Smooth muscle cell (in vitro differentiated cells): ENCODE measurements around the gene KATNAL1. TPM values are rescaled to one million over a fixed set of nuclear protein-coding genes. Genes with fewer than 3 reads are reported as not detected.

Source experiments
- DNase-seq: peaks from one replicate; lab custom pipeline; 2025; ENCODE audit not compliant: unreplicated experiment; lab: John Stamatoyannopoulos, UW
- H2AFZ ChIP-seq: fragments of 200-600 bp; sonication (generic); 2 replicates; pipeline ENCODE4 v1.6.0; 2016; ENCODE audit warnings: antibody characterized with exemption, low read depth, mild to moderate bottlenecking
- H3F3A ChIP-seq: fragments of 200-600 bp; sonication (generic); 2 replicates; pipeline ENCODE4 v1.6.0; 2017; ENCODE audit warnings: antibody characterized with exemption, low read depth
- H3K27ac ChIP-seq: fragments of 200-600 bp; sonication (generic); 2 replicates; pipeline ENCODE4 v1.5.1; 2016; ENCODE audit warnings: low read depth, mild to moderate bottlenecking
- H3K27me3 ChIP-seq: fragments of 200-600 bp; sonication (generic); 2 replicates; pipeline ENCODE4 v1.6.1; 2016; ENCODE audit warnings: low read depth, mild to moderate bottlenecking
- H3K36me3 ChIP-seq: fragments of 200-600 bp; sonication (generic); 2 replicates; pipeline ENCODE4 v1.5.1; 2016; ENCODE audit warnings: low read depth
- H3K4me1 ChIP-seq: fragments of 200-600 bp; sonication (generic); 2 replicates; pipeline ENCODE4 v1.5.1; 2016; ENCODE audit warnings: low read depth
- H3K4me2 ChIP-seq: fragments of 200-600 bp; sonication (generic); 2 replicates; pipeline ENCODE4 v1.6.0; 2016; ENCODE audit warnings: mild to moderate bottlenecking
- H3K4me3 ChIP-seq: fragments of 200-600 bp; sonication (generic); 2 replicates; pipeline ENCODE4 v1.5.1; 2016; ENCODE audit warnings: mild to moderate bottlenecking
- H3K79me2 ChIP-seq: fragments of 200-600 bp; sonication (generic); 2 replicates; pipeline ENCODE4 v1.6.0; 2016; ENCODE audit warnings: low read depth, mild to moderate bottlenecking
- H3K9ac ChIP-seq: fragments of 200-600 bp; sonication (generic); 2 replicates; pipeline ENCODE4 v1.6.0; 2016; ENCODE audit warnings: low read depth
- H3K9me3 ChIP-seq: fragments of 200-600 bp; sonication (generic); replicated peaks from 2 replicates; pipeline ENCODE4 v1.5.1; 2016; ENCODE audit warnings: low read depth
- H4K20me1 ChIP-seq: fragments of 200-600 bp; sonication (generic); 2 replicates; pipeline ENCODE4 v1.6.0; 2016; ENCODE audit warnings: low read depth
- CTCF ChIP-seq: fragments of 200-600 bp; sonication (generic); IDR thresholded peaks from 2 replicates; pipeline ENCODE4 v1.5.1; 2017; ENCODE audit warnings: borderline replicate concordance, mild to moderate bottlenecking, antibody characterized with exemption; ENCODE audit not compliant: insufficient read depth, poor library complexity, severe bottlenecking
- WGBS: methylation state at CpG from one replicate; pipeline ENCODE4 v1.1.7; 2016; ENCODE audit warnings: low lambda C conversion rate; 5-methylcytosine and 5-hydroxymethylcytosine counted together
- polyA plus RNA-seq: library from polyadenylated mRNA; unstranded; fragments of >200 nt; fragmentation: Nextera tagmentation; extraction: Ambion mirVana; gene quantifications from 2 replicates; pipeline ENCODE4 v1.2.1, GENCODE V29; 2016
- total RNA-seq: library from RNA; depleted of rRNA; stranded (reverse); fragments of >200 nt; gene quantifications from 2 replicates; pipeline ENCODE4 v1.2.3, GENCODE V29; 2014

The KATNAL1 gene
- total and polyA plus RNA-seq, 2 experiments from 2014 or later: 12.4 to 35.1 TPM

DNA sequence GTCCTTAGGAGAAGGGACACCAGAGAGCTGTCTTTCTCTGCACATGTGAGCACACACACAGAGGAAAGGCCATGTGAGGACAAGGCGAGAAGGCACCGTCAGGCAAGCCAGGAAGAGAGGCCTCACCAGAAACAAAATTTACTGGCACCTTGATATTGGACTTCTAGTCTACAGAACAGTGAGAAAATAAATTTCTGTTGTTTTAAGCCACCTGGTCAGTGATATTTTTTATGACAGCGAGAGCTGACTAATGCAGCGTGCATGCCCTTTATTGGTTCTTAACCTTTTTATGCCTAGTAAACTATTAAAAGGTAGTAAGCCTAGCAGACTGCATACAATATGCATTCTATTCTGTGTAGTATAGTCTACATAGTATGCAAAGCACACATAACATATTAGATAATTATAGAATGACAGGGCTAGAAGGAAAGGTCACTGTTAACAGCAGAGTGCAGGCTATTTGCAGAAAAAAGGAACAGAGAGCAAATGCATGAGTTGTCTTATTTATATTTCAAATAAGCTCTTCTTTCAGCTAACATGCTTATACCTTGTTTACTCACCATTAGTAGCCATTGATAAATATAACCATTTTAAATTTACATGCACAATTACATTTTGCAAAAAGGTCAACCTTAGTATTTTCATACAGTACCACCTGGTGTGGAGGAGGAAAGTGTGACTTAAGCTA is 25.2 kb upstream of the KATNAL1 start:
- no peaks in the 10 kb centered on the region for H3F3A ChIP-seq
- H3K9me3 ChIP-seq: no peaks in the 10 kb centered on the region
- no peaks in the 10 kb centered on the region for H4K20me1 ChIP-seq
- H3K4me1 ChIP-seq: no peaks in the 10 kb centered on the region
- H3K4me3 ChIP-seq: no peak overlapping the region
- WGBS: 91% methylated on average over 4 of the region's 4 CpGs
- DNase-seq: no peak
- no peaks in the 10 kb centered on the region for H3K27me3 ChIP-seq
- H2AFZ ChIP-seq: no peak overlapping the region
- TF ChIP-seq CTCF: no peak
- H3K36me3 ChIP-seq: no peaks in the 10 kb centered on the region
- no peak overlapping the region for H3K4me2 ChIP-seq
- no peak overlapping the region for H3K27ac ChIP-seq
- H3K79me2 ChIP-seq: no peaks in the 10 kb centered on the region
- no peak overlapping the region for H3K9ac ChIP-seq

GRCh38 chr13:30331331-30331771 is 24.0 kb upstream of the KATNAL1 start:
- 68% methylated on average over 5 of the region's 5 CpGs for WGBS
- no peak for DNase-seq

DNA sequence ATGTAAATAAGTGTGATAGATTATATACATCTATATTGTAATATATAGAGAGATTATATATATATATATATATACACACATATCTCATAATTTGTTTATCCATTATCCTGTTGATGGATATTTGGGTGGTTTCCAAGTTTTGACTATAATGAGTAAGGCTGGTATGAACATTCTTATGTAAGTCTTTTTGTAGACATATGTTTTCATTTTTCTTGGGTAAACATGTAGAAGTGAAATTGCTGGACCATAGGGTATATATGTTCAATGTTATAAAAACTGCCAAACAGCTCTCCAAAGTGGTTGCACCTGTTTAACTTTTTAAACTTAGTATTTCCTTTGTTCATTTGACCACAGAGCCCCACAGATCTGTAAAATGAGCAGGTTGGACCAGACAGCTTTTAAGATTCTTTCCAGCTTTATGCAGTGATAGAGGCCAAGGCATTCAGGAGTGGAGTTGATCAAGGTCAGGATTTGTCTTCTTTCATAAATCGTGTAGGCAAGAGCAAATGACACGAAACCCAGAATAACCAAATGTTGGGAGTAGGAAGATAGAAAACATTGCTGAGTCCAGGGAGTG is 21.7 kb upstream of the KATNAL1 start:
- no peak for DNase-seq
- no peak overlapping the region for H3K27ac ChIP-seq
- no peaks in the 10 kb centered on the region for H4K20me1 ChIP-seq
- no peaks in the 10 kb centered on the region for H3K4me1 ChIP-seq
- no peak overlapping the region for H3K9ac ChIP-seq
- H3K9me3 ChIP-seq: no peaks in the 10 kb centered on the region
- 96% methylated on average over 2 of the region's 2 CpGs for WGBS
- no peaks in the 10 kb centered on the region for H3K36me3 ChIP-seq
- H3K27me3 ChIP-seq: no peaks in the 10 kb centered on the region
- no peak overlapping the region for H2AFZ ChIP-seq
- no peaks in the 10 kb centered on the region for H3K79me2 ChIP-seq
- no peak for TF ChIP-seq CTCF
- no peaks in the 10 kb centered on the region for H3F3A ChIP-seq
- no peak overlapping the region for H3K4me3 ChIP-seq
- H3K4me2 ChIP-seq: no peak overlapping the region

More at GRCh38 chr13:30331331-30331771, 24.0 kb upstream of the KATNAL1 start:
- Histone ChIP-seq H3K27ac (no peak overlapping the region), H3K79me2 (no peaks in the 10 kb centered on the region), H3K9ac (no peak overlapping the region), H3K27me3 (no peaks in the 10 kb centered on the region), H3K9me3 (no peaks in the 10 kb centered on the region), H3K4me1 (no peaks in the 10 kb centered on the region), H4K20me1 (no peaks in the 10 kb centered on the region), H3K4me2 (no peak overlapping the region), H3K4me3 (no peak overlapping the region), H3F3A (no peaks in the 10 kb centered on the region), H3K36me3 (no peaks in the 10 kb centered on the region), H2AFZ (no peak overlapping the region)
- TF ChIP-seq CTCF: no peak

DNA sequence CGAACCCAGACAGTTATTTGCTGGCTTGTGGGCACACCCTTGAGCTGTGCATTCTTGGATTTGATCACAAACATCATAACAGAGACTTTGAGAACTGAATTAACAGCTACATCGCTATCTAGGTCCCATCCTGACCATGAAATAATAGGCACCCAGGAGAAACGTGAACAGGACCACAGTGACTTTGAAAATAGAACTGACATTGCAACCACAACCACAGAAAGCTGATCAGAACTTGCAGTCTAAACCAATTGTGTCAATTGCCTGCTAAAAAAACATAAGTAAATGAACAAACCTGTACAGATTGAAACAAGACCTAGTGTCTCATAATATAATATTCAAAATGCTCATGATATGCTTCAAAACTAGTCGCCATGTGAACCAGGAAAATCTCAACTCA is 18.3 kb upstream of the KATNAL1 start:
- Histone ChIP-seq H3K27ac (no peak overlapping the region), H3K36me3 (no peaks in the 10 kb centered on the region), H3K79me2 (no peaks in the 10 kb centered on the region), H4K20me1 (no peaks in the 10 kb centered on the region), H3K4me2 (no peak overlapping the region), H3F3A (no peaks in the 10 kb centered on the region), H3K4me1 (no peaks in the 10 kb centered on the region), H3K9me3 (no peaks in the 10 kb centered on the region), H2AFZ (no peak overlapping the region), H3K9ac (no peak overlapping the region), H3K4me3 (no peak overlapping the region), H3K27me3 (no peaks in the 10 kb centered on the region)
- DNase-seq: no peak
- no peak for TF ChIP-seq CTCF
- WGBS: 92% methylated on average over 4 of the region's 4 CpGs
